NCI-H1694 treated with DMSO at 0.1 percent for 48 hours (cell line): ENCODE measurements around the gene ISCU.
"Not testable (repeated sequence)": the region's sequence is repeated elsewhere in the genome, so short reads cannot be mapped to it uniquely, and the experiment has no call there.

ENCODE experiments used
- DNase-seq: peaks from one replicate; lab custom pipeline; 2025; lab: John Stamatoyannopoulos, UW

ISCU gene

DNA sequence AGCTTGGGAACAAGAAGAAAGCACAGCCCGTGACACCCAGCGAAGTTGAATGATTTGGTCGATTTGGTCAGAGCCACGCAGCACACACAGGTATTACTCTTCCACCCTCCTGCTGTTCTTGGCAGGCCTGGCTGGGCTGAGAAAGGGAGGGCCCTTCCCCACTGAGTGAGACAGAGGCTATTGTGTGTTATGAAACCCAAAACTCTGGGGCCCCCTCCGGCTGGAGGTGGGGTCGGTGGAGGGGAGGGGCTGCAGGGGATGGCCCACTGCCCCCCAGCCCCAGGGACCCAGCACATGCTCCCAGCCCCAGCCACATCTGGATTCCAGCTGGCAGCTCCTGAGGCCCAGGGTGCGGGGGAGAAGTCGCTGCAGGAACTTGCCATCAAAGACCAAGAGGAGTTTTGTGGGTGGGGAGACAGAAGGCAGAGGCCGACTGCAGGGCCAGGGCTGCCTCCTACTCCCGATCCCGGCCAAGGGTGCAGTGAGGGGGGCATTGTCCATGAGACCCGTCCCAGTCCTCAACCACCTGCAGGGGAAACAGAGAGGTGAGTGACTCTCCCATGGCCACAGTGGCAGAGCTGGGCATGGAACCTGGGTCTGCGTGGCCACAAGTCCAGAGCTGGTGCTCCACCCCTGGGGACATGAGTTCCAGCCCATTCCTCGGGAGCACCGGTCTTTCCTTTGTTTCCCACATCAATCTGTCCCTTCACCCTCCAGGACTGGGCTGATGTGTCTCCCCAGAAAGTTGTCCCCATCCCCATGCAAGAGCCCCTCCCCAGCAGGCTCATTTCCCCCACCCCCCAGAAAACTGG is 26.8 kb downstream of the ISCU start:
- DNase-seq: no peak

DNA sequence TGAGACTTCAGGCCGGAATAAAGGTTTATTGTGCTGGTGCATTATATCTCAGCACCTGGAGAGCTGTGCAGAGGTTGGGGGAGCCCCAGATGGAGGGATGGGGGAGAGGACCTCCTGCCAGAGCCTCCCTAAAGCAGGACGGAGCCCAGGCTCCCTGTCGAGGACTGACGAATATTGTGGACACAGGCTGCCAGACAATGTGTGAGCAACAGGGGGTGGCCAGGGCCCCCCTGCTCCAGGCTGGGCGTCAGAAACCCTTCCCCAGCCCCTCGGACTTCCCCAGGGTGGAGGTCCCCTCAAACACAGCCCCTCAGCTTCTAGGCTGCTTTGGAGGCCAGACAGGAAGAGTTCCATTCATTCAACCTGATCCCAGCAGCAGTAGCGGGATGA is 27.4 kb downstream of the ISCU start:
- no peak for DNase-seq

DNA sequence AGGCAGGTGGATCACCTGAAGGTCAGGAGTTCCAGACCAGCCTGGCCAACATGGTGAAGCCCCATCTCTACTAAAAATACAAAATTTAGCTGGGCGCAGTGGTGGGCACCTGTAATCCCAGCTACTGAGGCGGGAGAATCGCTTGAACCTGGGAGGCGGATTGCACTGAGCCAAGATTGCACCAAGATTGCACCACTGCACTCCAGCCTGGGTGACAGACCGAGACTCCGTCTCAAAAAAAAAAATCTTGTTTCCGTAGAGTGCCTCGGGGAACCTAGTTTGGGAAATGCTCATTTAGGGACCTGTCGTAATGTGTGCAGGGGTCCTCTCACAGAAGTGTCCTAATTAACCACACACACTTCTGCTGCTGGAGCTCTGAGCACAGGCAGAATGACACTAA is 28.1 kb downstream of the ISCU start:
- DNase-seq: not testable (repeated sequence)

- DNase-seq: no peak
Observed at GRCh38 chr12:108591267-108591980, 29.0 kb downstream of the ISCU start.

DNA sequence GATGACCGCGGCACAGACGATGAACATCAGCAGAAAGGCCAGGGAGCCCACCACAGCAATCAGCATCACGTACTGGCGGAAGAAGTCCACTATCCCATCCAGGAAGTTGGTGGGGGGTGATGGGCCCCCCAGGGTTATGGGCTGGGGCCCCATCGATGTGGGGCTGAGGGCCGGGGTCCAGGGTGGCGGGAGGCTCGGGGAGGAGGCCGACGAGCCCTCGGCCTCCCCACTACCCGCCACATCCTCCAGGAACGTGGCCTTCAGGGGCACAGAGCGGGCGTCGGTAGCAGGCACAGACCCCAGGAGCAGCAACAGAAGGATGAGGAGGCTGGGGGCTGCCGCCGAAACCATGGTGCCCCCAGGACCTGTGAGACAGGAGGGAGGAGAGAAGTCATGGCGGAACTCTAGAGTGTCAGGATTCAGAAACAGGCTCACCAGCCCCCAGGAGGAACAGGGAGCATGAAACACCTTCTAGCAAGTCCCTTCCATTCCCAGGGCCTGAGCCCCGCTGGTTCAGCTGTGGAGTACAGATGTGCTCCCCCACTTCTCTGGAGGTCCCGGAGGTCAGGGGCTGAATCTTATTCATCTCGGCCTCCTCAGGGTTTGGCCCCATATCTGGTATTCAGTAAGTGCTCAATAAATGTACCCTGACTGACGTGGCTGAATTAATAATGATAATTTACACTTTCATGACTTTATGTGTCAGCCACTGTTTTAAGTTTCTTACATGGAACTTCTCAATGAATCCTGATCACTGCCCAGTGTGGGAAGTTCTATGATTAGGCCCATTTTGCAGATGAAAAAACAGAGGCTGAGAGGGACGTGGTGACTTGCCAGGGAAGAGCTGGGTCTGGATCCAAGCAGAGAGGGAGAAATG is 29.9 kb downstream of the ISCU start:
- no peak for DNase-seq

GRCh38 chr12:108594323-108594903 is 32.0 kb downstream of the ISCU start:
- no peak for DNase-seq

GRCh38 chr12:108594960-108595710 is 32.7 kb downstream of the ISCU start:
- DNase-seq: no peak

DNA sequence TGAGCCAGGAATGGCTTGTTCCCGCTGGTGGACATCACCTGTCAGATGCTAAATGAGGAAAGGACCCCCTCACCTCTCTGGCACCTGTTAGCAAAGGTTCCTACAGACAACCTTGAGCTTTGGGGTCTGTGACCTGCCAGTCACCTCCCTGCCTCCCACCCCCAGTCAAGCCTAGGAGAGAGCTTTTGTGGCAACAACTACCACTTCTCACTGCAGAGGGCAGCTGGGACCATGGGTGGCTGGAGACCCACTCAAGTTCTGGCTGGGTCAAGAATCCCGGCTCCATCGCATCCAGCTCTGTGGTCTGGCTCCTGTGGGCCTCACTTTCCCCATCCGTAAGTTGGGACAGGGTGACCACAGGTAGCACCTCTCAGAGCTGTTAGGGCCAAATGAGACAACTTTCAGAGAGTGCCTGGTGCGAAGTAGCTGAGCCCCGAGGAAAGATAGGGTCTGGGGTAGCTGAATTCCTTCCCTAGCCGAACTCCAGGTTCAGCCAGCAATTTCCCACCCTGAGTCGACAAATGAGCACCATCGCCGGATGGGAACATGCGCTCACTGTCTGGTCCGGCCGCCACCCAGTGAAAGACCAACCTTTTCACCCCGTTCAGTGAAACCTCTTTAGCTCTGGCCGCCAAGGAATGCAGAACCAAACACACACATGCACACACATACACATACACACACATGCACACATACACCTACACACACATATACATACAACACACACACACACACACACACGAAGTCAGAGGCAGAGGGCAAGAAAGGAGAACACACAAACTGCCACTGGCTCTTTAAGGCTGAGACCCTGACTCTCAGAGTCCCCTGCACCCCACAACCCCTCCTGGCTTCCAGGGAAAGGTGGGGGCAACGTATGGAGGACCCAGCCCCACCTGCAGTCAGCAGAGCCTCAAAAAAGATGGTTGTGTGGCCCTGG is 33.6 kb downstream of the ISCU start:
- no peak for DNase-seq

- DNase-seq: no peak
Observed at GRCh38 chr12:108596854-108597558, 34.6 kb downstream of the ISCU start.

- DNase-seq: no peak
Observed at GRCh38 chr12:108597559-108598471, 35.4 kb downstream of the ISCU start, which contains the start of gene TMEM119. Gene TMEM119, minus strand, starts transcription at chr12:108598084. Its CDS starts 5,701 bp downstream, at chr12:108592383.

- no peak for DNase-seq
Observed at GRCh38 chr12:108598553-108599250, 36.3 kb downstream of the ISCU start.

GRCh38 chr12:108599541-108599940 is 37.1 kb downstream of the ISCU start:
- no peak for DNase-seq

- no peak for DNase-seq
Observed at GRCh38 chr12:108599948-108600701, 37.7 kb downstream of the ISCU start.

- no peak for DNase-seq
Observed at GRCh38 chr12:108600702-108601007, 38.3 kb downstream of the ISCU start.

DNA sequence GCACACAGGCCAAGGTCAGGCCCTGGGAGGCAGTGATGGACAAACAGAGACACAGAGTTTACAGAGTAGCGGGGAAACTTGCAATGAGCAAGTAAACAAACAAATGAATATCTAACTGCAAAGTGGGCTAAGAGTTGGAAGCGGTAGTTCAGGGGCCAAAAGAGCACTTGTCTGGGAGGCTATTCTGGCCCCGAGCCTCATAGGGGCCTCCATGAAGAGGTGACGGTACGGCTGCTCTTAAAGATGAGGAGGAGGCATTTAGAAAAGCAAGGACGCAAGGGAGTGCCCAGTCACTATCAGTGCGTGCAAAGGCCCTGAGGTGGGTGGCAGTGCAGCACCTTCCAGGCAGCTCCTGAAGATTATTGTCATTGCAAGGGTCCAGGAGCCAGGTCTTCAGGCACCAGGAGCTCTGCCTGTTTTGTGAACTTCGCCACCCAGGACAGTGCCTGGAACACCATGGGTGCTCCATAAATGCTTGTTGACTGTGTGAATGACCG is 39.9 kb downstream of the ISCU start:
- DNase-seq: no peak

- no peak for DNase-seq
Observed at GRCh38 chr12:108602976-108603704, 40.7 kb downstream of the ISCU start.
